GM19395 (cell line): Measurements from ENCODE around the gene SYNDIG1.

Source experiments
- ATAC-seq: cut with Tn5 transposase; IDR thresholded peaks from one replicate; pipeline ENCODE4 v1.9.1; 2021; ENCODE audit warnings: mild to moderate bottlenecking, moderate library complexity; ENCODE audit not compliant: unreplicated experiment

Gene SYNDIG1

DNA sequence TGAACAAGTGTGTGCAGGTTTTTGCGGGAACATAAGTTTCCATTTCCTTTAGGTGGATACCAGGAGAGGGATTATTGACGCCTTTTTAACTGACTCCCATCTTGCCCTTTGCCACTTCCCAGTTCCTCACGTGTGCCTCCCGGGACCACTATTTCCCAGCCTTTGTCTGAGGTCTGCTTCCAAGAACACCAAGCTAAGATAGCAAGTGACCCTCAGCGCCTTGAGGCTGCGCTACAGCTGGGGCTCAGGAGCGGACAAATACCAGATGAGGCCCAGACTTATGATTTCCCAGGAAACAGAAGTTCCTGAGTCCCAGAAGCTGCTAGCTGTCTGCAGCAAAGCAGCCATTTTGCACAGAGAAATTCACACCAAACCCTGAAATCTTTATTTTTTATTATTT, 216.7 kb downstream of the SYNDIG1 start:
- no peak for ATAC-seq

DNA sequence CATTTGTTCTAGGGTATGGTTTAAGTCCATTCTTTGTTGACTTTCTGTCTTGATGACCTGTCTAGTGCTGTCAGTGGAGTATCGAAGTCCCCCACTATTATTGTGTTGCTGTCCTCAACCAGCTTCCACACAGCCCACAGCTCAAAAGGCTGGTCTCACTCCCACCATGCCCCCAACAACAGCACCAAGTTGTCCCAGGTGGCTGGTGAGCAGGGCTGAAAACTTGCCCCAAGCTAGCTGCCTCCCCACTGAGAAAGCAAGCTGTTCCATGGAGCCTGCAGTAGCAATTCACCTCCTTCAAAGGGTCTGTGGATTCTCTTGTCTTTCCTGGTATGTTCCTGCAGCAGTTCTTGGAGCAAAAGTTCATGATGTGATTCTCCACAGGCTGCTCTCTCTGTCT, 221.0 kb downstream of the SYNDIG1 start:
- no peak for ATAC-seq

DNA sequence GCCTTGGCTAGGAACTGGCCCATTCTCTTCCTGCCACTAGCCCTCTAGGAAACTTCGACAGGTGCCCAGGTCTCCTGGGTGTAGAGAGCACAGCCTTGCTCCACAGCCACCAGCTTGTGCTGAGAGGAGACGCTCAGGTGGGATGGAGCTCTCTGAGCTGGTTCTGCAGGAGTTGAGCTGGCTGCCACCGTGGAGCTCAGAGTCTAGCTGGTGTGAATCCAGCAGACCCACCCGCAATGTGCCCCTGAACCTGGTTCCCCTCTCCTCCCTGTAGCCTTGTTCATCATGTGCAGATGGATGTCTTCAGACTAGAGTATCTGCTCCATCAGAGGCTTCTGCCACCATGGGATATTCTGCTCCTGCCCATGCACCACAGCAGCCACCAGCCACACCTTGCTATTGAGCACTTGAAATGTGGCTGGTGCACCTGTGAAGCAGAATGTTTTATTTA, 222.5 kb downstream of the SYNDIG1 start:
- no peak for ATAC-seq

DNA sequence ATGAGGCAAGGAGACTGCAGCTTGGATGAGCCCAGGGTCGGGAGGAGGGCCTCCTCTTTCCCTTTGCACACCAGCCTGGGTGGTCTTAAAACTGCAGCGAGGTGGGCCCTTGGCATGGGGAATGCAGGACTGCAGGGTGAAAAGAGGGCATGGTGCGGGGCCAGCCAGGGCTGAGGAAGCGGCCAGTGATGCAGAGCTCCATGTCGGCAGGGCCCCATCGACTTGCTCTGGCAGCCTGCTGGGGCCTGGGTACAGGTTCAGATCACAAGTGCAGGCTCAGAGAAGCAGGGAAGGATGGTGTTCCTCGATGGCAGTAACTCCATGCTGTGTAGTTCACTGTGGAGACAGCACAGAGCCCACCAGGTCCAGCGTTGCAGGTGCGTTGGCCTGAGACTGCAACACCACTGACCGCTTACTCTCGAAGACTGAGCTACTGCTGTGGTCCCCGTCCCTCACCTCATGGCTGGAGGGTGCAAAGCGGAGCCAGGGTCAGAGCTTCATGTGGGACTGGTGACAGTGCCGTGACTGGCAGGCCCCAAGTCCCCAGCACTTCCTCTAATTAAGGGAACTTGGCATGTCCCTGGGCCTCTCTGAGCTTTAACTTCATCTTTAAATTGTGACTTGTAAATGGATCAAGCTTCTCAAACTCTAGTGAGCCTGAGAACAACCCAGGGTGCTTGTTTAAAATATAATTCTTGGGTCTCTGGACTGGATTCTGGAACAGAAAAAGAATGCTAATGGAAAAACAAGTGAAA, 223.2 kb downstream of the SYNDIG1 start:
- ATAC-seq: no peak

DNA sequence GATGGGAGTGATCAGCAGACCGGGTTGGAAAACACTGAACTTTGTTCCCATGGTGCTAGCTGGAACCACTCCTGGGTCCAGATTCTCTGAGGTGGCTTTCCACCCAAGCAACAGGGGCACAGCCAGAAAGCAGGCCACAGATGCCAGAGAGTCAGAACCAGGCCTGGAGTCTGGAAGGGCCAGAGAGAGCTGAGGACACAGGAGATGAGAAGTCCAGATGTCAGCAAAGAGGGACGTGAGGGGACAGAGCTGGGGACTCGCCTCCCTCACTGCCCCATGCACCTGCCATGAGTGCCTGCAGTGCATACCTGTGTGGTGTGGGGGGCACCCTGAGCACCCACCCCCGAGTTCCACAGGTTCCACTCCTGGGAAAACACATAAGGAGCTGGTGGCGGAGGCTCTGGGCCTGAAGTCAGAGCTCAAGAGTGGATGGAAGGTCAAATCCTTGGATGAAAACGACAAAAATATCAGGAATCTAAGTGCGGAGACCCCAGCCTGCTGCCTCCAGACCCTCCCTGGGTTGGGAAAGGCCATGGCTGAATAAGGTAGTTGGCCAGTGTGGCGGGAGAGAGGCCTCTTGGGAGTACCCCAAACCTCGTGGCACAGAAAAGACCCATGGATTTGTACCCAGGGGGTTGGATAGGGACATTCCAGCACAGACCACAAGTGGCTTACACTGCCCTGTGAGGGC, 224.2 kb downstream of the SYNDIG1 start:
- no peak for ATAC-seq

DNA sequence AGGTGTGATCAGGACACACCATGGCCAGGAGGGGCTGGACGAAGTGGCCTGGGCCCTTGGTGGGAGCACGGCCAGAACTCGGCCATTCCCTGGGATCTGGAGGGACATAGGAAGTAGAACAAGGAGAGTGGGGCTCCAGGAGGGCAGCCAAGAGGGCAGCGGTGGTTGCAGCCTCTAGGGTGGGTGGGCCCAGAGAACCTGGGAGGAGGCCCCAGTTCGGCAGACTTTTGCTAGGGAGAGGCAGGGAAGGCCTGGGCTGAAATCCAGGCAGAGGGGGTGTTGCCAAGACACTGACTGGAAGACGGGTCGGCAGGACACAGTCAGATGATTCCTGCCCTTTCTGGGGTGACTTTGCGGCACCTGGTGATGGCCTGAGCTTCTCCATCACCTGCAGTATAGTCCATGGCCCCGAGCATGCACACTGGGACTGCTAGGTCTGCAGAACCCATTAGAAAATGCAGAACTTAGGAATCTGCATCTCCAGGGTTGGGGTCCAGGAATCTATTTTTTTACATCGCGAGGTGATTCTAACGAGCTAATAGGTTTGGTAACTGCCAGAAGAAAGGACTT, 224.8 kb downstream of the SYNDIG1 start:
- no peak for ATAC-seq

DNA sequence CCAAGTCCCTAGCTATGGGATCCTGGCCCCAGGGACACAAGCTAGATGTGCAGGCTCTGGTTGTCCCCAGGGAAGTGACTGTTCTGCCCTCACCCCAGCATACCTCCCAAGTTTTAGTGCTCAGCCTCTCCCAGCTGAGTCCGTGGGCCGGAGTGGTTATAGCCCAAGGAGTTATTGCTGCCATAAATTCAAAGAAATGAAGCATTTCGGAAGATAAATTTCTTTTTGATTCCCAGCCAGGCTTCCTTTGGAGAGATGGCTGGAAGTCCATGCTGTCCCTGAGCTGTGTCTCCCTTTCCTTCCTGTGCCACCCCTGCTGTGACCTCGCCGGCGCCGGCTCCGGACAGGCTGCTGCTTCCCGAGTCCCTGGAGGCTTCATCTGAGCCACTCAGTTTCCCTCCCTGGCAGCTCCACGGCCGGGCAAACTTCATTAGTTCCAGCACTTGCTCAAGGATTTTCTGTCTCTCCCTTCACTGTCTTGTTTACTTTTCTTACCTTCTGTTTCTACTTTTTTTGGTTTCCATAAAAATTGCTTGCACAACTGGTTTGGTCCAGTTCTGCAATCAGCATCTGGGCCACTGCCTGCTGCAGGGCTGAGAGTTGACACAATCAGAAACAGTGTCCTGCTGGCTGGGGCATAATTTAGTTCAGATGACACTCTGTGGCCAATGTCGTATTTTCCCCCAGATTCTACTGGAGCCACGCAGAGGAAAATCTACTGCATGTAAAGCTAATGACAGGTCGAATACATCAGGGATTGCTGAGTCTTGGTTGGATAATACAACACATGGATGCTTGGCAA, 225.5 kb downstream of the SYNDIG1 start:
- no peak for ATAC-seq

DNA sequence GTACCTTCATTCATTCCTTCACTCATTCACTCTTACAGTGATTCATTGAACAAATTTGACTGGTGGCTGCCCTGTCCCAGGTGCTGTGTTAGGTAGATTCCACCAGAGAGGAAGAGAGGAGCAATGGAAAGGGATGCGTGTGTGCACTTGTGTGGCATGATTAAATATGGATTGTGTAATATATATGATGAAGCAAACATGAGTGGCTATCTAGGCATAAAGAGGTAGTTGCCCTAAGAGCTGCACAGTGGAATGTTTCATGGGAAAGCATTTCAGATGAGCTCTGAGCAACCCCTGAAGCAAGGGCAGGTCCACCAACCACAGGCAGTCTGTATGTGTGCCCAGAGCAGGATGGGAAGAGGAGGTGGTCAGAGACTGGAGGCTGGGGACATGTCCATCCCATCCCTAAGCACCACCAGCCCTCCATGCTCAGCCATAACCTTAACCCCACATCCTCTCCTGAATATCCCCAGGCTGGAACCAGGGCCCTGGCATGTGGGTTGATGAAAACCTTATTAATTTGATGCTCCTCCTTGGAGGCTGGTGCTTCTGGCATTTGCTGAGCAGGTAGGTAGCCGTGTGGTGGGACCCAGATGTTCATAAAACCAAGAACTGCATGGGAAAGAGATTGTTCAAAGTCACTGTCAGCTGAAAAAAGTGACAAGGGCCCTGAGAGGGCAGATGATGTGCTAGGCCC, 226.2 kb downstream of the SYNDIG1 start:
- no peak for ATAC-seq

DNA sequence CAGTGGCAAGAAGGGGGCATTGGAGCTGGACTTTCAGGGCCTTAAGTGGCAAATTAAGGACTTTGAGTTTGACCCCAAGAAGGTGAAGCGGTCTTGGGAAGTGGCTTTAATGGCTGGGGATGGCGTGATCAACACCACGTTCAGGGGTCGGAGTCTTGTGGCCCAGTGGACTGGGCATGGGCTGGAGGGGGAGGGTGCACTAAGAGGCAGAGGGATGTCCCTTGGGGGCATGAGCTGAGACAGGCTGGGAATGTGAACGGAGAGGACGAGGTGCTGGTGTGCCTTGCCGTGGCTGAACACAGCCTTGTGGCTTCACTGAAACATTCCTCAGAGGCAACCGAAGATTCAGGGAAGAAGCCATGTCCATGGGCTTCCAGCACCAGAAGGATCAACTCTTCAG, 227.0 kb downstream of the SYNDIG1 start:
- no peak for ATAC-seq

DNA sequence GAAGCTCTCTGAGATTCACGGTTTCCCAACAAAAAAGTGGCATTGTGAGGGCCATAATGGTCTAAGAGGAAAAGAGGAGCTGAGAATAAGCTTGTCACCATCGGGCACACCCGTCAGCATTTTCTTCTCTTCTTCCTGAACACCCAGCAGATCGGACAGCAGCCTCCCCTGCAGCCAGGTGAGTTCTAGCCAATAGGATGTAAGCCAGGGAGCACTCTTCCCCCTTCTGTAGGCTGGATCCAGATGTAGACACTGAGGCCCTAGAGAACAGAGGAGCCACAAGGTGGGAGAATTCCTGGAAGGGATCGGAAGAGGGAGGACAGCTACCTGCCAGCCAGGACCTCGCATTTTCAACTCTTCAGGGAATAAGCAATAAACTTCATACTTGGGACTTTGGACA, 228.0 kb downstream of the SYNDIG1 start:
- ATAC-seq: no peak

DNA sequence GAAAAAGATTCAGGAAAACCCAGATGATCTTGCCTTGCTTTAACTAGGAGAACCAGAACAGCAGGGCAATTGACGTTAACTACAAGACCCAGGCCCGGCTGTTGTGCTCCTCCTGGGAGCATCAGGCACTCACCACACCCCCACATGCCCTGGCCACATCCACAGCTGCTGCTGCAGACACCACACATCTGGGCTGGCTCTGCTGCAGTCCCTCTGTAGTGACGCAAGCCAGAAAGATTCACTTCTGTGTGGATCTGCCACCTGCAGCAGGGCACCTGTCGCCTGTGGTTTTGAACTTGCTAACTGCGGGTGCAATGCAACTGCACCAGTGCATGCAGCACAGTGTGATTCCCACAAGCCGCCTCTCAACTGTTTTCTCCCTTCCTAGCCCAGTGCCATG, 228.8 kb downstream of the SYNDIG1 start:
- no peak for ATAC-seq

DNA sequence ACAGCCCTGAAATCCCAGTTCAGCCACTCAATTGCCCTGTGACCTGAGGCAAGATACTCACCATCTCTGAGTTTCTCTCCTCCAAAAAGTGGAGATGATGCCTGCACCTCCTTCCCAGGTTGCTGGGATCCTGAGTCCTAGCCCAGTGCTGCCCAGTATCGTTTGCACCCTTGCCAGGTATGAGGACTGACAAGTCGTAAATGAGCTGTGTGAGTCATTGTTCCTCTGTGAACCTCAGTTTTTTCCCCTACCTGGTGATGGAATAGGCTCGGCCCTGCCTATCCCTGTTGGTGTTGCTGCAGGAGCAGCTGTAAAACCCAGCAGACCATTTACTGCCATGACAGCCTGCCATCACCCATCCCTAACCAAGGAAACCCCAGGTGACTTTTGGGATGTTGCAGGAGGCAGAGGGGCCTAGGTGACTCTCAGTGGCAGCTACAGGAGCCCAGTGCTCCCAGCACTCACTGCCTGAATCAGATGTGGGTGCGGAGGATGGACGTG, 229.3 kb downstream of the SYNDIG1 start:
- no peak for ATAC-seq

DNA sequence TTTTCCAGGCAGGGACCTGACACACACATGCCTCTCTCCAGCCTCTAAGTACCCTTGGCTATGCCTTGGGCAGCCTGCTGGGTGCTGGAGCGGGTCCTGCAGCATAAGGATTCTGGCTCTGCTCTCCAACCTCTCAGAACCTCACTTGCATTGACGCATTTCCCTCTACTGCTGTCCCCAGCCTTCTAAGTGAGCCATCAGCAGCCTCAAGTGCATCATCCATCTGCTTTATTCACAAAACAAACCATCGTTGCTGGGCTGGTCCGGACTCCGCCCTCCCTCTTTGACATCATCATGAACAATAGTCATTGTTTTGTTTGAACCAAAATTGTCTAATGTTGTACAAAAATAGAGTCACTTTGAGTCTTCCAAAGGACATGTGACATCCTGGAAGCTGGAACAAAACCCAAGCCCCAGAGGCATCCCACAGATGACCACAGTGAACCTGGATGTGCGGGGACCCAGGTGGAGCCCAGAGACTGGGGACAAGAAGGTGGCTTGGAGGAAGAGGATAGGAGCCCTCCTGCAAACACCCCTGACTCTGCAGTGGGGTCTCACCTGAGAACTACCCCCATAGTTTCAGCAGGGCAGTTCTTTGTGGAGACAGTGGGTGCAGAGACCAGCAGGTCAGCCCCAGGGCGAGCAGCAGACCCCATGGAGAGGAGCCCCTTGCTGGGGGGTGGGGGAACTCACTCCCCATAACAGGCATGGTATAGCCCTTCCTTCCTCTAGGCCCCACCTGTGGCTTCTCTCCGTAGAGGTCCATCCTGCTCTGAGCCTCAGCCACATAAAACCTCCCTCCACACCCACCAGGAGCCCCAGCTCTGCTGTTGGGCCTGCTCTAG, 230.1 kb downstream of the SYNDIG1 start:
- ATAC-seq: no peak

DNA sequence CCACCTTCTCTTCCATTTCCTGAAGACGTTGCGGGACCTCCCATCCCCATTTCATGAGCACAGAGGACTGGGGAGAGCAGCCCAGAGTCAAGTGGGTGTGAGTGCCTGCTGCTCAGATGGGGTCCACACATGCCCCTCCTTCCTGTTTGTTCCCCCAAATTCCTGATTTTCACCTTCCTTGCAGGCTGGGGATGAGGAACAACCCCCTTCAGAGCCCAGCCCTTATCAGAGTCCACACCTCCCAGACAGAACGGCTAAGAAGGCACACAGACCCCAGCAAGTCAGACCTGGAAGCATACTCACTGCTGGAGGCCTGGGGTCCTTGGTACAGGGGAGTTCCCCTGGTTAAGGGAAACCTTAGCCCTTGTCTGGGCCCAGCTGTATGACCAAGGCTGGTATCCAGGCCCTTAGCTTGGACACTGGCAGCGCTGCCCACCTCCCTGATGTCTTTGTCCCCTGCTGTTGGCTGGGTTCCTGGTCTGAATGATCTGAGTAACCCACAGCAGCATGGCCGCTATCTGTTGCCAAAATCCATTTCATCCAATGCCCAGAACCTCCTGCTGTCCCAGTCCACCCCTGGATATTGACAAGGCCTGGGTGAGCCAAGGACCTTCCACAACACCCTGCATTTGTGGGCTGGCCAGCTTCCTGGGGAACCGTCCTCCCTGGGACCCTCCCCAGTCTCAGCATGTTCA, 230.9 kb downstream of the SYNDIG1 start:
- ATAC-seq: no peak

DNA sequence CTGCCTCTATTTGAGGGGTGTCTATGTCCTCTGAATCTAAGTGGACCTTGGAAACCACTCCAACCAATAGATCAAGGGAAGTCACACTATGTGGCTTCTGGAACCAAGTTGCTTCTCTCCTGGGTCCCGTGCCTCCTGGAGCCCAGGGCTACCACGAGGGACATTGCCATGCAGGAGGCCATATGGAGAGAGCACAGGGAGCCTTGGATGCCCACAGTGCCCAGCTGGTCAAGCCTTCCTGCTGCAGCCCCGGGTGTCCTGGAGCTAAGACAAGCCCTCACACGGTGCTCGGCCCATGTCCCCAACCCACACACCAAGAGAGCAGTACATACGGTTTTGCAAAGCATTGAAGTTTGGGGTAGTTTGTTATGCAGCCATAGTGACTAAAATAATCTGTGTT, 231.6 kb downstream of the SYNDIG1 start:
- no peak for ATAC-seq

DNA sequence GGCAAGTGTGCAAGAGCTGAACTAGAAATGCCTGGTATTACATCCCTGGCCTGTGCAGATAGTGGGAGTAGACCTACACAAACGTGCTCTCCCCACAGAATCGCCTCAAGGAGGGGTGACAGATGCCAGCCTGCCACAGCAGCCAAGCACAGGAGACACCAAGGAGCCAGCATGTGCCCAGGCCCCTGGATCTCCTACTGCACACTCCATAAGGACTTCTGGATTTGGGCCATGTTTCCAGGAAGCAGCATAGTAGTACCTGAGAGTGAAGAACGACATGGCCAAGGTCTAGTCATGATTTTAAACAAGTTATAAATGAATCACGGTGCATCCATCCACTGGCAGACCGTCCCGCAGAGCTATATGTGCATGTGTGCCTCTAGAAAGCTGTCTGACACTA, 232.2 kb downstream of the SYNDIG1 start:
- no peak for ATAC-seq

DNA sequence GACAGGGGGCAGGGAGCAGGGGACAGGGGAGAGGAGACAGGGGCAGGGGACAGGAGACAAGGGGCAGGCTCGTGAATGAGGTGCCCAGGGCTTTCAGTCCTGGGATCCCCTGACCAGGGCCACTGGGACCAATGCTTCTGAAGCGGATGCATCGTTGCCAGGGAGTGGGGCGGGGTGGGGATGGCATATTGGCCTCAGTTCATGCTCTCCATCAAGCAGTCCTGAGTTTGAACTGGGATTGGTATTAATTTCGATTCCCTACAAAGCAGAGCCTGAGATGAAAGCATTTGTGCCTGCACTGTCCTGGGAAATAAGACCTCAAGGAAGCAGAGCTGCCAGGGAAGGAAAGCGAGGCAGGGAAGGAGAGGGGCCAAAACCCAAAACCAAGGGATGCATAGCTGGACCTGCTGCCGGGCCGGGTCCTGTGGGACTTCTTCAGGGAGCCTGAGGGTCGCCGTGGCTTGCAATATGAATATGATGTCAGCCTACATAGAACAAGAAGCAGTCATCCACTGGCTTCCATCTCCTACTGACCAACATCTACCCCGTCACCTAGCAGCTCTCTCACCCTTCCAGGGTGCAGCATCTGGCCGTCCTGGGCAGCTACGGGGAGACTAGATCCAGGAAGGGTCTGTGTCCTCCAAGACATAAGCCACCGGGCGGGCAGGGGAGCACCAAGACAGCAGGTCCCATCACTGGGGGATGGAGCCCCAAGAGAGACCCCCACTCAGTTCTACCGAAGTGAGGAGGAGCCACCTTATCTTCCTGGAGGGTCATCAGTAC, 233.3 kb downstream of the SYNDIG1 start:
- no peak for ATAC-seq

DNA sequence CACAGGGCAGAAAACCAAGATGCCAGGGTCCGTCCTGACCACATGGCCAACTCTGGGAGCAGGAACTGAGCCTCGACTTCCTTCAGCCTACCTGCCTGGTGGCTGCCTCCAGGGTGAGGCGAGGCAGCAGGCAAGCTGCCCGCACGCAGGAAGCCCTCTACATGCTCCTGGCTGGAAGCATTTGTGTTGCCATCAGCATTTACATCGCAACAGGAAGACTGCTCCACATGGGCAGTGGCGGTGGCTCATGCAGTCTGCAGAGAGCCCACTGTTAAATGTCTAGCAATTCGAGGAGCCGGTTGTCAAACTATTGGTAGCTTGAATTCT, 233.8 kb downstream of the SYNDIG1 start:
- ATAC-seq: no peak

DNA sequence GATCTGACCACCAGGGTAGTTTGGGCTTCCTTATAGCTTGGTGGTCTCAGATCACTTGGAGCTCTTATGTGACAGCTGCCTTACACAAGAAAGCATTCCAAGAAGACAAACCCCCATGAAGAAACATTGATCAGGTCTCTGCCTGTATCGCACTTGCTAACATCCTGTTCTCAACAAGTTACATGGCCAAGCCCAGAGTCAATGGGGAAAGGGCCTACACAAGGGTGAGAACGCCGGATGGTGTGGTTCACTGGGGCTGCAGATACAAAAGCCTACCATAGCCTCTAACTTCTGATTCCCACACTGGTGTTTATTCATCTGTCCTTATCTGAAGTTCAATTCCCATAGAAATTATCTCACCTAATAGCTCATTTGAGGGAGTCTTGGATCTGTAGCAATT, 235.5 kb downstream of the SYNDIG1 start:
- no peak for ATAC-seq
